A673 (cell line): ENCODE measurements around the gene SMIM10L1. TPM values are rescaled to one million over a fixed set of nuclear protein-coding genes. Genes with fewer than 3 reads are reported as not detected.

Experiments
- Bru-seq: library from RNA; stranded (reverse); fragments of 400-500 nt; gene quantifications from one replicate; lab custom pipeline; 2021; lab: Mats Ljungman, UMichigan
- BruChase-seq, 2 experiments: library from RNA; stranded (reverse); fragments of 400-500 nt; gene quantifications; one replicate each; lab custom pipeline; 2021; lab: Mats Ljungman, UMichigan
- BruUV-seq: library from RNA; stranded (reverse); fragments of 400-500 nt; replicated peaks from 2 replicates; lab custom pipeline; 2021; lab: Mats Ljungman, UMichigan
- CTCF ChIA-PET: fragments of 300-600 bp; sonication (Branson Sonifier 250); formaldehyde crosslinking; loops from one replicate; lab custom pipeline; 2022; ENCODE audit warnings: antibody characterized with exemption; lab: Charles Lee
- POLR2A ChIA-PET: fragments of 300-600 bp; sonication (Branson Sonifier 250); formaldehyde crosslinking; loops from one replicate; lab custom pipeline; 2022; ENCODE audit warnings: antibody characterized with exemption; ENCODE audit not compliant: low non-redundant PET; lab: Charles Lee
- DNase-seq: peaks from one replicate; pipeline ENCODE4 v3.0.0-alpha.2; 2015; ENCODE audit warnings: low spot score
- H3K27ac ChIP-seq: fragments of 200-600 bp; sonication (generic); 2 replicates; pipeline ENCODE4 v1.5.1; 2016; ENCODE audit warnings: mixed run types, low read depth, mild to moderate bottlenecking, mixed read lengths, antibody characterized with exemption, low read length; ENCODE audit not compliant: poor library complexity, severe bottlenecking
- H3K27me3 ChIP-seq: fragments of 200-600 bp; sonication (generic); replicated peaks from 2 replicates; pipeline ENCODE4 v1.6.1; 2017; ENCODE audit warnings: mixed run types, low read depth, mild to moderate bottlenecking, mixed read lengths, antibody characterized with exemption, low read length; ENCODE audit not compliant: insufficient read depth, poor library complexity
- H3K36me3 ChIP-seq: fragments of 200-600 bp; sonication (generic); 2 replicates; pipeline ENCODE4 v1.6.1; 2016; ENCODE audit warnings: mixed run types, mild to moderate bottlenecking, mixed read lengths, antibody characterized with exemption, low read length; ENCODE audit not compliant: insufficient read depth, poor library complexity, severe bottlenecking
- H3K4me1 ChIP-seq: fragments of 200-600 bp; sonication (generic); 2 replicates; pipeline ENCODE4 v1.6.1; 2017; ENCODE audit warnings: mixed run types, mild to moderate bottlenecking, mixed read lengths, antibody characterized with exemption, low read length; ENCODE audit not compliant: insufficient read depth, poor library complexity, severe bottlenecking
- H3K4me3 ChIP-seq: fragments of 200-600 bp; sonication (generic); 2 replicates; pipeline ENCODE4 v1.5.1; 2016; ENCODE audit warnings: low read depth, mixed run types, mild to moderate bottlenecking, mixed read lengths, low read length; ENCODE audit not compliant: poor library complexity, severe bottlenecking
- H3K9me3 ChIP-seq: fragments of 200-600 bp; sonication (generic); 2 replicates; pipeline ENCODE4 v1.6.1; 2016; ENCODE audit warnings: mixed run types, low read depth, mild to moderate bottlenecking, mixed read lengths, antibody characterized with exemption, low read length; ENCODE audit not compliant: poor library complexity, severe bottlenecking
- CTCF ChIP-seq: fragments of 300-800, 200-600 bp; sonication (generic); conservative IDR thresholded peaks from 2 replicates; pipeline ENCODE4 v1.5.1; 2017; ENCODE audit warnings: low read depth, mild to moderate bottlenecking, antibody characterized with exemption, low read length, moderate library complexity, mixed read lengths
- EZH2 ChIP-seq: fragments of 200-600 bp; sonication (generic); IDR thresholded peaks from 2 replicates; pipeline ENCODE4 v1.6.1; 2017; ENCODE audit warnings: borderline replicate concordance, low read depth, mild to moderate bottlenecking, mixed read lengths, antibody characterized with exemption, low read length; ENCODE audit not compliant: poor library complexity, severe bottlenecking
- intact Hi-C: fragments of 100-400 bp; cut with micrococcal nuclease; formaldehyde crosslinking; loops from one replicate; pipeline ENCODE4 v1.10.0; 2022; ENCODE audit not compliant: unreplicated experiment
- long read RNA-seq: library from polyadenylated mRNA; stranded (forward); transcript quantifications from one replicate; pipeline ENCODE4 v2.0.0, GENCODE V29; 2022
- total RNA-seq: library from RNA; stranded (reverse); gene quantifications from 2 replicates; pipeline ENCODE4 v1.2.3, GENCODE V29; 2021

Gene SMIM10L1
- total RNA-seq, result 12.6 and 15.7 TPM in 2 replicates
- Bru-seq, nascent RNA, result percentile 95 among the genes with signal in this experiment
- BruChase-seq, experiment 1, labeled RNA remaining after a 2-hour chase, result percentile 93 among the genes with signal in this experiment
- BruChase-seq, experiment 2, labeled RNA remaining after a 6-hour chase, result percentile 93 among the genes with signal in this experiment
- long read RNA-seq, full-length matches to known transcripts, result 81 of 81 reads
- long read RNA-seq, partial matches to known transcripts, result 0 of 81 reads
- long read RNA-seq, other reads (novel, unspliced or antisense), result 0 of 81 reads

- ChIA-PET CTCF (interaction anchor here (1.0 to 1.2 kb wide), 2 partner anchors 28 to 1018 kb away, joined by 4 read pairs; no protein-coding TSS in a partner anchor), POLR2A (interaction anchor here (1.0 kb wide), 1 partner anchor 9 kb away, joined by 4 read pairs; no protein-coding TSS in a partner anchor)
- no peak for TF ChIP-seq EZH2
- TF ChIP-seq CTCF, result no peak
- Histone ChIP-seq H3K4me1 (peaks cover 25% of the 10 kb centered on the region), H3K36me3 (peaks cover 9% of the 10 kb centered on the region), H3K27me3 (no peaks in the 10 kb centered on the region), H3K4me3 (peak within 1 kb of the TSS; percentile 60), H3K27ac (peak within 1 kb of the TSS; percentile 74), H3K9me3 (no peaks in the 10 kb centered on the region)
- intact Hi-C loops, result no loop called here
- no TSS peak for BruUV-seq
- peak; percentile 97 for DNase-seq
Observed at GRCh38 chr12:11171145-11171968, at the start of gene SMIM10L1. Gene SMIM10L1, plus strand, starts transcription at chr12:11171194. Its CDS starts 163 bp downstream, at chr12:11171357.

- H3K36me3 ChIP-seq, result peaks cover 3% of the 10 kb centered on the region
- CTCF ChIA-PET, result no interaction called here
- DNase-seq, result no peak
- intact Hi-C loops, result no loop called here
- BruUV-seq, result no TSS peak
- no peaks in the 10 kb centered on the region for H3K4me1 ChIP-seq
- TF ChIP-seq CTCF, result no peak
- TF ChIP-seq EZH2, result no peak
- H3K9me3 ChIP-seq, result peaks cover 3% of the 10 kb centered on the region
- H3K4me3 ChIP-seq, result no peak overlapping the region
- POLR2A ChIA-PET, result no interaction called here
- no peaks in the 10 kb centered on the region for H3K27me3 ChIP-seq
- H3K27ac ChIP-seq, result no peak overlapping the region
Observed at GRCh38 chr12:11130382-11130781, 40.6 kb upstream of the SMIM10L1 start.

GRCh38 chr12:11130999-11131398 is 40.0 kb upstream of the SMIM10L1 start:
- BruUV-seq, result no TSS peak
- Histone ChIP-seq H3K9me3 (peaks cover 3% of the 10 kb centered on the region), H3K27ac (no peak overlapping the region), H3K27me3 (no peaks in the 10 kb centered on the region), H3K4me3 (no peak overlapping the region), H3K36me3 (peaks cover 3% of the 10 kb centered on the region), H3K4me1 (no peaks in the 10 kb centered on the region)
- ChIA-PET POLR2A (no interaction called here), CTCF (no interaction called here)
- no peak for DNase-seq
- intact Hi-C loops, result no loop called here
- no peak for TF ChIP-seq EZH2
- TF ChIP-seq CTCF, result no peak
